Hepatic stellate cell (primary cell): ENCODE measurements around the gene RCOR3.
"Not testable (repeated sequence)": the region's sequence is repeated elsewhere in the genome, so short reads cannot be mapped to it uniquely, and the experiment has no call there.

Experiments
- DNase-seq: peaks from one replicate; pipeline ENCODE4 v3.0.0; 2011; ENCODE audit warnings: low spot score

Gene RCOR3

GRCh38 chr1:211258756-211259637 is at the start of gene RCOR3:
RCOR3 (plus strand) TSS chr1:211259366; CDS start chr1:211259561, 195 bp downstream.
- peak; percentile 87 for DNase-seq

GRCh38 chr1:211210052-211210451 is 49.1 kb upstream of the RCOR3 start:
- DNase-seq: no peak

GRCh38 chr1:211210965-211211364 is 48.2 kb upstream of the RCOR3 start:
- no peak for DNase-seq

- no peak for DNase-seq
Observed at GRCh38 chr1:211213702-211214101, 45.5 kb upstream of the RCOR3 start.

- DNase-seq: no peak
Observed at GRCh38 chr1:211215577-211215976, 43.6 kb upstream of the RCOR3 start.

GRCh38 chr1:211217392-211217791 is 41.8 kb upstream of the RCOR3 start:
- DNase-seq: no peak

GRCh38 chr1:211222469-211223234 is 36.5 kb upstream of the RCOR3 start:
- DNase-seq: not testable (repeated sequence)

GRCh38 chr1:211228573-211229364 is 30.4 kb upstream of the RCOR3 start:
- not testable (repeated sequence) for DNase-seq

GRCh38 chr1:211229365-211229759 is 29.8 kb upstream of the RCOR3 start:
- no peak for DNase-seq

- no peak for DNase-seq
Observed at GRCh38 chr1:211231873-211232272, 27.3 kb upstream of the RCOR3 start.

GRCh38 chr1:211236633-211237320 is 22.4 kb upstream of the RCOR3 start:
- DNase-seq: no peak

GRCh38 chr1:211237579-211237978 is 21.6 kb upstream of the RCOR3 start:
- no peak for DNase-seq

GRCh38 chr1:211240567-211240966 is 18.6 kb upstream of the RCOR3 start:
- not testable (repeated sequence) for DNase-seq

- no peak for DNase-seq
Observed at GRCh38 chr1:211241071-211241470, 18.1 kb upstream of the RCOR3 start.

- not testable (repeated sequence) for DNase-seq
Observed at GRCh38 chr1:211243639-211244038, 15.5 kb upstream of the RCOR3 start.

- DNase-seq: not testable (repeated sequence)
Observed at GRCh38 chr1:211246583-211246982, 12.6 kb upstream of the RCOR3 start.

GRCh38 chr1:211247921-211248320 is 11.2 kb upstream of the RCOR3 start:
- no peak for DNase-seq

GRCh38 chr1:211249611-211250010 is 9.6 kb upstream of the RCOR3 start:
- DNase-seq: not testable (repeated sequence)

GRCh38 chr1:211257826-211258225 is 1.3 kb upstream of the RCOR3 start:
- no peak for DNase-seq

- DNase-seq: peak; percentile 62
Observed at GRCh38 chr1:211258310-211258755, 833 bp upstream of the RCOR3 start.

- DNase-seq: peak; percentile 41
Observed at GRCh38 chr1:211259638-211260126, 516 bp downstream of the RCOR3 start.
